NT2/D1 (cell line): Measurements from ENCODE around the gene DLL1.

Experiments used
- YY1 ChIP-seq: IDR thresholded peaks from 2 replicates; pipeline ENCODE4 v1.6.1; 2011; ENCODE audit not compliant: insufficient read length, insufficient read depth
- ZNF274 ChIP-seq: IDR thresholded peaks from 2 replicates; pipeline ENCODE4 v1.6.1; 2011; ENCODE audit warnings: mild to moderate bottlenecking, low read depth, low read length

- no peak for TF ChIP-seq YY1
- no peak for TF ChIP-seq ZNF274
Measured at GRCh38 chr6:170297576-170298330, 6.9 kb upstream of the DLL1 start.
